ENCODE data around the gene TRNT1.
A peak's percentile ranks its signal among the peaks of the same experiment; 100 is the strongest.

Gene TRNT1

DNA sequence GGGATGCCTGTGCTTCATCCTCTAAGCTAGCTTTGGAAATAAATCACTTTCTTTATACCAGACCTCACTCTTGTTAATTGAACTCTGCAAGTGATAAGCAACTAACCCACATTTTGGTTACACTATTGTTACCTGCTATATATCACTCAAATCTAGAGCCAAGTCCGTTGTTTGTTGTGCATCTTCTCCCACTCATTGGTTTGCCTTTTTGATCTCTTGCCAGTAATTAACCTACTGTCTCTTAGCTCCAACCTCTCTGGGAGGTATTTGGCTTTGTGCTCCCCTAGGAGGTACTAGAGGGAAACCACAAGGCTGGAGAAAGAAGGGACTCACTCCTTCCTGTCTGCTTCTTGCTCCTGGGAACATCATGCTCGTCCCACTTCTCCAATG is 65.5 kb downstream of the TRNT1 start:
- Histone ChIP-seq H3F3A (ENCODE audit: insufficient read depth, low read length) (no peaks in the 10 kb centered on the region), H3K4me1 (ENCODE audit: insufficient read depth, low read length, severe bottlenecking) (no peaks in the 10 kb centered on the region), H3K9me3 (ENCODE audit: low read length) (no peaks in the 10 kb centered on the region), H3K79me2 (ENCODE audit: insufficient read depth, low read length) (no peaks in the 10 kb centered on the region), H3K36me3 (ENCODE audit: insufficient read depth, low read length) (no peaks in the 10 kb centered on the region), H3K9ac (ENCODE audit: low read length) (no peak overlapping the region), H2AFZ (ENCODE audit: low read length) (no peak overlapping the region), H3K9me2 (ENCODE audit: low read depth, low read length) (no peaks in the 10 kb centered on the region), H3K4me3 (ENCODE audit: low read depth, low read length, poor library complexity, severe bottlenecking) (no peak overlapping the region), H3K4me2 (ENCODE audit: low read length) (no peak overlapping the region), H4K20me1 (ENCODE audit: insufficient read depth, low read length) (no peaks in the 10 kb centered on the region), H3K27ac (ENCODE audit: low read depth, low read length, poor library complexity, severe bottlenecking) (no peak overlapping the region), H3K27me3 (ENCODE audit: insufficient read depth, low read length) (no peaks in the 10 kb centered on the region)
- no peak for TF ChIP-seq EZH2 (IDR thresholded peaks at IDR 0.05; ENCODE audit: borderline replicate concordance, low read length)
- TF ChIP-seq, protein P1, sequence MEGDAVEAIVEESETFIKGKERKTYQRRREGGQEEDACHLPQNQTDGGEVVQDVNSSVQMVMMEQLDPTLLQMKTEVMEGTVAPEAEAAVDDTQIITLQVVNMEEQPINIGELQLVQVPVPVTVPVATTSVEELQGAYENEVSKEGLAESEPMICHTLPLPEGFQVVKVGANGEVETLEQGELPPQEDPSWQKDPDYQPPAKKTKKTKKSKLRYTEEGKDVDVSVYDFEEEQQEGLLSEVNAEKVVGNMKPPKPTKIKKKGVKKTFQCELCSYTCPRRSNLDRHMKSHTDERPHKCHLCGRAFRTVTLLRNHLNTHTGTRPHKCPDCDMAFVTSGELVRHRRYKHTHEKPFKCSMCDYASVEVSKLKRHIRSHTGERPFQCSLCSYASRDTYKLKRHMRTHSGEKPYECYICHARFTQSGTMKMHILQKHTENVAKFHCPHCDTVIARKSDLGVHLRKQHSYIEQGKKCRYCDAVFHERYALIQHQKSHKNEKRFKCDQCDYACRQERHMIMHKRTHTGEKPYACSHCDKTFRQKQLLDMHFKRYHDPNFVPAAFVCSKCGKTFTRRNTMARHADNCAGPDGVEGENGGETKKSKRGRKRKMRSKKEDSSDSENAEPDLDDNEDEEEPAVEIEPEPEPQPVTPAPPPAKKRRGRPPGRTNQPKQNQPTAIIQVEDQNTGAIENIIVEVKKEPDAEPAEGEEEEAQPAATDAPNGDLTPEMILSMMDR (IDR thresholded peaks at IDR 0.05; ENCODE audit: low read length), result no peak

DNA sequence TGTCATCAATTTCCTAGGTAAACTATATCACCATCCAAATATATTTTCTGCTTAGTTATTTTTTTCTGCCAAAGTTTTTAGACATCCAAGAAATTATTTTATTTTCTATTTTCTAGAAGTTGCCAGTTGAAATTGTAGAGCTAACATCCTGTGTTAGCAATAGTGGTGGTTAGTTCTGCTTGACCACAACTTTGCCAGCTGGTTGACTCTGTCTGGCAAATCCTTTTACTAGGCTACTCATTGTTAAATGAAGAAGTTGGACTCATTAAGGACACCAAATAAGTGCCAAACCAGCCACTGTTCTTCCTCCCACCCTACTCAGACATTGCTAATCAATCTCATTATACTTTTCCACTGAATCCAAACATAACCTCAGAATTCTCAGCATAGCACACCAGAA is 68.1 kb downstream of the TRNT1 start:
- Histone ChIP-seq H3K9me2 (ENCODE audit: low read depth, low read length) (no peaks in the 10 kb centered on the region), H3F3A (ENCODE audit: insufficient read depth, low read length) (no peaks in the 10 kb centered on the region), H3K4me2 (ENCODE audit: low read length) (no peak overlapping the region), H3K27me3 (ENCODE audit: insufficient read depth, low read length) (no peaks in the 10 kb centered on the region), H3K79me2 (ENCODE audit: insufficient read depth, low read length) (no peaks in the 10 kb centered on the region), H3K9me3 (ENCODE audit: low read length) (no peaks in the 10 kb centered on the region), H3K4me3 (ENCODE audit: low read depth, low read length, poor library complexity, severe bottlenecking) (no peak overlapping the region), H4K20me1 (ENCODE audit: insufficient read depth, low read length) (no peaks in the 10 kb centered on the region), H3K9ac (ENCODE audit: low read length) (no peak overlapping the region), H3K27ac (ENCODE audit: low read depth, low read length, poor library complexity, severe bottlenecking) (no peak overlapping the region), H3K4me1 (ENCODE audit: insufficient read depth, low read length, severe bottlenecking) (no peaks in the 10 kb centered on the region), H2AFZ (ENCODE audit: low read length) (no peak overlapping the region), H3K36me3 (ENCODE audit: insufficient read depth, low read length) (no peaks in the 10 kb centered on the region)
- TF ChIP-seq, protein P1 (IDR thresholded peaks at IDR 0.05; ENCODE audit: low read length), result no peak
- TF ChIP-seq EZH2 (IDR thresholded peaks at IDR 0.05; ENCODE audit: borderline replicate concordance, low read length), result no peak

DNA sequence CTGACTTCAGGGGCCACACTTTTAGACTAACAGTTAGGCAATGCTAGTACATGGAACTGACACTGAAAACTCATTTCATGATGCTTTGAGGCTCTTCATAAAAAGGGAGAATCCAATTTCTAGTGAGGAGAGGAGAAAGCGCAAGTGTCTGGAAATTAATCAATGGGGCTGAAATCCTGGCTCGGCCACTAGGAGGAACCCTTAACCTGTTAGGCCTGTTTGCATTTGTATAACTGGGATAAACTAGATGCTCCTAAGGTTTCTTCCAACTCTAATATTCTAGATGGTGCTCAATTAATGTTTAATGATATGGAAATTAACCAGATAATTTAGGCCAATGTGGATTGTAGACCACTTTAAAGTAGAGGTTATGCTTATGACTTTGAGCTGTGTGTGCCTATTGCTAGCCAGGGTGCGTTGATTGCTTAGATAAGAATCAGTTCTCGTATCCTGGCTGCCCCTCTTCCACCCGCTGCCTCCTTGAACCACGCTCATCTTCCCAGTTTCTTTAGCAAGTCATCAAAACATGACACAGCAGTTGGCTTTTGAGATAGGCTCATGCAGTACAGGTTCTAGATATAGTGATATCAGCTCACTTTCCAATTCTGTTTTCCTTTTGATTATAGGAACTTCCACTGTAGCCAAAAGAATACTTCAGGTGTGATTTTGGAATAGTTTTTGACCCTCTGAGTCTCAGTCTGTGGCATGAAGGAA is 69.6 kb downstream of the TRNT1 start:
- no peak overlapping the region for H2AFZ ChIP-seq (ENCODE audit: low read length)
- no peak overlapping the region for H3K27ac ChIP-seq (ENCODE audit: low read depth, low read length, poor library complexity, severe bottlenecking)
- no peaks in the 10 kb centered on the region for H3K4me1 ChIP-seq (ENCODE audit: insufficient read depth, low read length, severe bottlenecking)
- H3K36me3 ChIP-seq (ENCODE audit: insufficient read depth, low read length), result no peaks in the 10 kb centered on the region
- no peaks in the 10 kb centered on the region for H3K9me2 ChIP-seq (ENCODE audit: low read depth, low read length)
- H3K4me3 ChIP-seq (ENCODE audit: low read depth, low read length, poor library complexity, severe bottlenecking), result no peak overlapping the region
- H4K20me1 ChIP-seq (ENCODE audit: insufficient read depth, low read length), result no peaks in the 10 kb centered on the region
- no peaks in the 10 kb centered on the region for H3F3A ChIP-seq (ENCODE audit: insufficient read depth, low read length)
- H3K27me3 ChIP-seq (ENCODE audit: insufficient read depth, low read length), result no peaks in the 10 kb centered on the region
- no peak overlapping the region for H3K9ac ChIP-seq (ENCODE audit: low read length)
- no peaks in the 10 kb centered on the region for H3K9me3 ChIP-seq (ENCODE audit: low read length)
- no peak for TF ChIP-seq EZH2 (IDR thresholded peaks at IDR 0.05; ENCODE audit: borderline replicate concordance, low read length)
- TF ChIP-seq, protein P1 (IDR thresholded peaks at IDR 0.05; ENCODE audit: low read length), result peak; percentile 55
- H3K4me2 ChIP-seq (ENCODE audit: low read length), result no peak overlapping the region
- no peaks in the 10 kb centered on the region for H3K79me2 ChIP-seq (ENCODE audit: insufficient read depth, low read length)

Measured in OCI-LY1 (cell line).